CD4-positive, alpha-beta T cell (primary cell): Measurements from ENCODE around the gene WDR93. TPM values are rescaled to one million over a fixed set of nuclear protein-coding genes. Genes with fewer than 3 reads are reported as not detected.

ENCODE experiments used
- ATAC-seq: fragments of 200-7000 bp; cut with Tn5 transposase; one replicate; pipeline ENCODE4 v1.10.0; 2022; ENCODE audit warnings: mild to moderate bottlenecking; ENCODE audit not compliant: poor library complexity
- CTCF ChIA-PET: fragments of 350-600 bp; sonication (Branson Sonifier 250); formaldehyde crosslinking; loops from one replicate; lab custom pipeline; 2021; ENCODE audit warnings: antibody characterized with exemption, inconsistent platforms; lab: Charles Lee
- POLR2A ChIA-PET: fragments of 350-600 bp; sonication (Branson Sonifier 250); formaldehyde crosslinking; loops from one replicate; lab custom pipeline; 2021; ENCODE audit warnings: antibody characterized with exemption, inconsistent platforms; lab: Charles Lee
- DNase-seq, 14 experiments: peaks; one replicate each; pipeline ENCODE4 v3.0.0-alpha.2; 2013 to 2020; ENCODE audit warnings: mixed read lengths in 2 of 14
- H3K27ac ChIP-seq, 2 donors: one replicate each; pipeline versions ENCODE4 v1.5.1 to v1.7.0; 2013; ENCODE audit warnings: low read length in 2 of 2, low read depth in 1 of 2, mild to moderate bottlenecking in 1 of 2
- H3K27me3 ChIP-seq, 2 experiments: 1 replicate in 1 of 2; 2 replicates in 1 of 2; pipeline versions ENCODE4 v1.6.1 to v1.7.0; 2013; ENCODE audit warnings: low read length in 2 of 2, control low read depth in 1 of 2, mild to moderate bottlenecking in 1 of 2, moderate library complexity in 1 of 2; ENCODE audit not compliant: insufficient read depth in 2 of 2, control insufficient read depth in 1 of 2
- H3K36me3 ChIP-seq: one replicate; pipeline ENCODE4 v1.6.1; 2013; ENCODE audit warnings: low read length, control low read depth; ENCODE audit not compliant: insufficient read depth
- H3K4me1 ChIP-seq: one replicate; pipeline ENCODE4 v1.6.1; 2013; ENCODE audit warnings: low read length, control low read depth; ENCODE audit not compliant: insufficient read depth
- H3K4me3 ChIP-seq: one replicate; pipeline ENCODE4 v1.5.1; 2013; ENCODE audit warnings: mild to moderate bottlenecking, low read length, moderate library complexity
- H3K9me3 ChIP-seq, 2 experiments: 1 replicate in 1 of 2; 2 replicates in 1 of 2; pipeline versions ENCODE4 v1.6.1 to v1.7.0; 2013; ENCODE audit warnings: low read length in 2 of 2, mild to moderate bottlenecking in 2 of 2, control low read depth in 1 of 2, moderate library complexity in 1 of 2; ENCODE audit not compliant: control insufficient read depth in 1 of 2, insufficient read depth in 1 of 2
- H3K27ac Mint-ChIP-seq: one replicate; pipeline ENCODE4 v1.8.0; 2020; ENCODE audit warnings: mixed read lengths
- H3K27me3 Mint-ChIP-seq: one replicate; pipeline ENCODE4 v1.8.0; 2021; ENCODE audit warnings: mixed read lengths
- H3K36me3 Mint-ChIP-seq: one replicate; pipeline ENCODE4 v1.8.0; 2021; ENCODE audit warnings: low read depth, mixed read lengths
- H3K4me1 Mint-ChIP-seq: one replicate; pipeline ENCODE4 v1.8.0; 2021; ENCODE audit warnings: low read depth, mixed read lengths
- H3K4me3 Mint-ChIP-seq: one replicate; pipeline ENCODE4 v1.8.0; 2020; ENCODE audit warnings: mild to moderate bottlenecking, mixed read lengths
- H3K9me3 Mint-ChIP-seq: one replicate; pipeline ENCODE4 v1.8.0; 2020; ENCODE audit warnings: mixed read lengths
- intact Hi-C, 2 experiments: fragments of 100-400 bp; cut with DNase I in 1 of 2; cut with micrococcal nuclease in 1 of 2; formaldehyde crosslinking; loops; one replicate each; pipeline versions ENCODE4 v1.15.1 to v1.9.0; 2023 to 2025; cut with DNase I, micrococcal nuclease
- total RNA-seq, 174 experiments: library from RNA in 2 of 174; stranded (reverse) in 2 of 174; gene quantifications; one replicate each; pipeline ENCODE4 v1.2.3 and lab custom pipeline; 2021 to 2026
- TF ChIP-seq, protein P1 (sequence below): fragments of 200-600 bp; IDR thresholded peaks from one replicate; pipeline ENCODE4 v1.8.0; 2022; ENCODE audit warnings: antibody characterized with exemption, mild to moderate bottlenecking

Gene WDR93
- total RNA-seq, 2 experiments from 2014 or later, result not detected

DNA sequence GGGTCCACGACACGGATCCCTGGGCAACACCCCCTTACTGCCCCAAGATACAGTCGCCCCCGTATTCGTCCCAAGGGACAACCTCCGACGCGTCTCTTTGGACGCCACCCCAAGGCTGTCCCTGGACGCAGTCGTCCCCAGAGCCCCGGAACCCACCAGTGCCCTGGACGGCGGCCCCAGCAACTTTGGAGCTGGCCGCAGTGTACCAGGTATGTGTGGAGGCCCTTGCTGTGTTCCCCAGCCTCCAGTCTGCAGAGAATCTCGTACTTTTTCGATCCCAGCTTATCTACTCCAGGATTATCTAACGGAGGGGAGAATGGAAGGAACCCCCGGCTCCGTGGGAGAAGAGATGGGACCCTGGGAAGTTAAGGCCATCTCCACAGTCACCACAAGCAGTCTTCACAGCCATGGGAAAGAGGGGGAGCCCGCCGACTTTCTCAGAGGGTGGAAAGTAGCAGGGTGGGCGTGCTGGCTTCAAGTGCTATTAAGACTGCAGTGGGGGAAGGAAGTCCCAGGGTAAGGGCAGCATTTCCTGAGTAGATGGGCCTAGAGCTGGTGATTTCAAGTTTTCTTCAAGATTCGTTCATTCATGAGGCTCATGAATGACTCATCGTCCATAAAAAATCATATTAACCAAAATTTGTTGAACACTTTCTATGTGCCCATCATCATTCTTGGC is 86.6 kb downstream of the WDR93 start:
- H3K4me1 ChIP-seq, result peaks cover 23% of the 10 kb centered on the region
- intact Hi-C loops, result no loop called here
- peaks cover 13 to 19% of the 10 kb centered on the region in 2 experiments for H3K27me3 ChIP-seq
- H3K36me3 ChIP-seq, result no peaks in the 10 kb centered on the region
- DNase-seq (no peak), ATAC-seq (no peak)
- Mint-ChIP-seq H3K27me3 (peaks cover 46% of the 10 kb centered on the region), H3K4me1 (no peaks in the 10 kb centered on the region), H3K36me3 (no peaks in the 10 kb centered on the region), H3K4me3 (no peak overlapping the region), H3K9me3 (no peaks in the 10 kb centered on the region), H3K27ac (no peak overlapping the region)
- TF ChIP-seq, protein P1, sequence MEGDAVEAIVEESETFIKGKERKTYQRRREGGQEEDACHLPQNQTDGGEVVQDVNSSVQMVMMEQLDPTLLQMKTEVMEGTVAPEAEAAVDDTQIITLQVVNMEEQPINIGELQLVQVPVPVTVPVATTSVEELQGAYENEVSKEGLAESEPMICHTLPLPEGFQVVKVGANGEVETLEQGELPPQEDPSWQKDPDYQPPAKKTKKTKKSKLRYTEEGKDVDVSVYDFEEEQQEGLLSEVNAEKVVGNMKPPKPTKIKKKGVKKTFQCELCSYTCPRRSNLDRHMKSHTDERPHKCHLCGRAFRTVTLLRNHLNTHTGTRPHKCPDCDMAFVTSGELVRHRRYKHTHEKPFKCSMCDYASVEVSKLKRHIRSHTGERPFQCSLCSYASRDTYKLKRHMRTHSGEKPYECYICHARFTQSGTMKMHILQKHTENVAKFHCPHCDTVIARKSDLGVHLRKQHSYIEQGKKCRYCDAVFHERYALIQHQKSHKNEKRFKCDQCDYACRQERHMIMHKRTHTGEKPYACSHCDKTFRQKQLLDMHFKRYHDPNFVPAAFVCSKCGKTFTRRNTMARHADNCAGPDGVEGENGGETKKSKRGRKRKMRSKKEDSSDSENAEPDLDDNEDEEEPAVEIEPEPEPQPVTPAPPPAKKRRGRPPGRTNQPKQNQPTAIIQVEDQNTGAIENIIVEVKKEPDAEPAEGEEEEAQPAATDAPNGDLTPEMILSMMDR, result no peak
- peaks cover 0 to 4% of the 10 kb centered on the region in 2 experiments for H3K9me3 ChIP-seq
- ChIA-PET POLR2A (no interaction called here), CTCF (no interaction called here)
- H3K27ac ChIP-seq, result no peak overlapping the region
- no peak overlapping the region for H3K4me3 ChIP-seq

DNA sequence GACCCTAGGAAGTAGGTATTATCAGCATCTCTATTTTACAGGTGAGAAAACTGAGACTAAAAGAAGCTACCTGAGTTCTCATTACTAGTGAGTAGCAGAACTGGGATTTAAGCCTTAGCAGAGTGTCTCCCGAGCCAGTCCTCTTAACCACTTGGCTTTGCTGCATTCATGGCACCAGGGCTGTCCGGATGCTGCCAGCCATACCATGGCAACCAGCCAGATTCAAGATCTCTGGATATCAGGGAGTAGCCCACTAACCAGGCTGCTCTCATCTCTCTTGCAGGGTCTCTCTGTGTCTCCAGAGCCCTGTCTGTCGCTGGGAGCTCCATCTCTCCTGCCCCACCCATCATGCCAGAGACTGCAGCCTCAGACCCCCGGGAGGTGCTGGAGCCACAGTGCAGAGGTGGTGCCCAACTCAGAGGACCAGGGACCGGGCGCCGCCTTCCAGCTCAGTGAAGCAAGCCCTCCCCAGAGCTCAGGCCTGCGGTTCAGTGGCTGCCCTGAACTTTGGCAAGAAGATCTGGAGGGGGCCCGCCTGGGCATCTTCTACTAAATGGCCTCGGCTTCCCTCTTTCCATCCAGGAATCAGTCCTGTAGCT is 87.3 kb downstream of the WDR93 start:
- Histone ChIP-seq H3K27ac (no peak overlapping the region), H3K4me3 (no peak overlapping the region), H3K4me1 (peaks cover 23% of the 10 kb centered on the region), H3K36me3 (no peaks in the 10 kb centered on the region), H3K27me3 (peaks cover 13 to 19% of the 10 kb centered on the region in 2 experiments), H3K9me3 (peaks cover 0 to 4% of the 10 kb centered on the region in 2 experiments)
- Mint-ChIP-seq H3K27ac (no peak overlapping the region), H3K36me3 (no peaks in the 10 kb centered on the region), H3K4me3 (no peak overlapping the region), H3K9me3 (no peaks in the 10 kb centered on the region), H3K27me3 (peaks cover 46% of the 10 kb centered on the region), H3K4me1 (no peaks in the 10 kb centered on the region)
- ChIA-PET POLR2A (no interaction called here), CTCF (no interaction called here)
- TF ChIP-seq, protein P1, result no peak
- DNase-seq, result no peak
- no peak for ATAC-seq
- intact Hi-C loops, result no loop called here

DNA sequence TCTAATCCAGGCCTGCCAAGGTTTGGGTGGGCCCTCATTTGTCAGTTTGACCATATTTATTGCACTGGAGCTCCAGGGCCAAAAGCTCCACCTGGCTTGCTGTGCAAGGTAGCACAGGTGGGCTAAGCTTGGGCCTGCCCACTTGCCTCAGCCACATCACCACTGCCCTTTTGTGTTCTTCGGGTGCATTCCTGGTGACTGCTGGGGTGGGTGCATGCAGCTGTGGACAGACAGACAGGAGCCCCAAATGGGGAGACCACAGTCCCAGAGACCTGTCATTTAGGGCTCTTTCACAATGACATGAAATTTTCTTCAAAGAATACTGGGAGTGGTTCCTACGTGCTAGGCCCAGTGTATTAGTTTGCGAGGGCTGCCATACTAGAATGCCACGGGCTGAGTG is 88.2 kb downstream of the WDR93 start:
- CTCF ChIA-PET, result no interaction called here
- ATAC-seq, result no peak
- Mint-ChIP-seq H3K27me3 (peaks cover 49% of the 10 kb centered on the region), H3K4me1 (no peaks in the 10 kb centered on the region), H3K27ac (no peak overlapping the region), H3K36me3 (no peaks in the 10 kb centered on the region), H3K4me3 (peak overlapping the region; percentile 4), H3K9me3 (no peaks in the 10 kb centered on the region)
- TF ChIP-seq, protein P1, result no peak
- peaks cover 23% of the 10 kb centered on the region for H3K4me1 ChIP-seq
- intact Hi-C loops, result no loop called here
- POLR2A ChIA-PET, result no interaction called here
- peaks cover 0 to 4% of the 10 kb centered on the region in 2 experiments for H3K9me3 ChIP-seq
- no peak overlapping the region for H3K4me3 ChIP-seq
- H3K27ac ChIP-seq, result no peak overlapping the region
- DNase-seq, result no peak
- H3K36me3 ChIP-seq, result no peaks in the 10 kb centered on the region
- H3K27me3 ChIP-seq, result peaks cover 13 to 19% of the 10 kb centered on the region in 2 experiments
